Measurements from ENCODE around the gene TESK1.
"Not testable (repeated sequence)": the region's sequence is repeated elsewhere in the genome, so short reads cannot be mapped to it uniquely, and the experiment has no call there.

Gene TESK1

GRCh38 chr9:35569206-35569605 lies 35.9 kb upstream of the TESK1 start:
- H3K9me3 Mint-ChIP-seq: no peaks in the 10 kb centered on the region
- peak overlapping the region in 1 of 2 donors; percentile 98 for H3K27ac Mint-ChIP-seq
- peaks cover 51% of the 10 kb centered on the region for H3K4me1 Mint-ChIP-seq
- no peaks in the 10 kb centered on the region for H3K27me3 Mint-ChIP-seq
- H3K4me3 Mint-ChIP-seq: no peak overlapping the region
- DNase-seq (no peak), ATAC-seq (no peak)

- H3K27me3 Mint-ChIP-seq: no peaks in the 10 kb centered on the region
- ATAC-seq: peak; percentile 96
- H3K9me3 Mint-ChIP-seq: no peaks in the 10 kb centered on the region
- H3K4me1 Mint-ChIP-seq: peaks cover 50% of the 10 kb centered on the region
- peak; percentile 53 to 81 for DNase-seq
- H3K4me3 Mint-ChIP-seq: peak overlapping the region; percentile 48 to 52
- peak overlapping the region; percentile 98 for H3K27ac Mint-ChIP-seq
Measured at GRCh38 chr9:35570709-35571504, 34.2 kb upstream of the TESK1 start.

GRCh38 chr9:35574578-35575122 lies 30.4 kb upstream of the TESK1 start:
- ATAC-seq: no peak
- Mint-ChIP-seq H3K9me3 (peaks cover 17 to 27% of the 10 kb centered on the region in 2 donors), H3K4me3 (no peak overlapping the region), H3K27ac (no peak overlapping the region), H3K4me1 (peaks cover 35% of the 10 kb centered on the region), H3K27me3 (no peaks in the 10 kb centered on the region)
- no peak for DNase-seq

GRCh38 chr9:35575478-35575877 lies 29.6 kb upstream of the TESK1 start:
- DNase-seq (no peak), ATAC-seq (no peak)
- Mint-ChIP-seq H3K27ac (peak overlapping the region in 1 of 2 donors; percentile 35), H3K4me3 (no peak overlapping the region), H3K9me3 (peaks cover 23 to 35% of the 10 kb centered on the region in 2 donors), H3K27me3 (no peaks in the 10 kb centered on the region), H3K4me1 (peaks cover 31% of the 10 kb centered on the region)

- DNase-seq (no peak), ATAC-seq (no peak)
- Mint-ChIP-seq H3K4me3 (no peak overlapping the region), H3K27ac (no peak overlapping the region), H3K4me1 (peaks cover 13% of the 10 kb centered on the region), H3K27me3 (no peaks in the 10 kb centered on the region), H3K9me3 (peaks cover 36 to 51% of the 10 kb centered on the region in 2 donors)
Measured at GRCh38 chr9:35577486-35577885, 27.6 kb upstream of the TESK1 start.

GRCh38 chr9:35579130-35579529 lies 25.9 kb upstream of the TESK1 start:
- Mint-ChIP-seq H3K4me3 (no peak overlapping the region), H3K27me3 (no peaks in the 10 kb centered on the region), H3K4me1 (peaks cover 10% of the 10 kb centered on the region), H3K27ac (peak overlapping the region in 1 of 2 donors; percentile 88), H3K9me3 (peaks cover 38 to 54% of the 10 kb centered on the region in 2 donors)
- ATAC-seq (peak; percentile 98), DNase-seq (peak in 1 of 2 donors; percentile 61)

GRCh38 chr9:35579659-35580227 lies 25.3 kb upstream of the TESK1 start:
- not testable (repeated sequence) for ATAC-seq, H3K4me3 Mint-ChIP-seq, DNase-seq, H3K4me1 Mint-ChIP-seq, H3K27me3 Mint-ChIP-seq
- peaks cover 38 to 54% of the 10 kb centered on the region in 2 donors for H3K9me3 Mint-ChIP-seq
- H3K27ac Mint-ChIP-seq: peak overlapping the region in 1 of 2 donors; percentile 88

- ATAC-seq, H3K27me3 Mint-ChIP-seq, H3K4me3 Mint-ChIP-seq, DNase-seq, H3K27ac Mint-ChIP-seq, H3K4me1 Mint-ChIP-seq: not testable (repeated sequence)
- H3K9me3 Mint-ChIP-seq: peaks cover 31 to 58% of the 10 kb centered on the region in 2 donors
Measured at GRCh38 chr9:35583521-35583920, 21.5 kb upstream of the TESK1 start.

- not testable (repeated sequence) for H3K27me3 Mint-ChIP-seq, ATAC-seq, H3K27ac Mint-ChIP-seq, H3K4me3 Mint-ChIP-seq, DNase-seq, H3K4me1 Mint-ChIP-seq
- H3K9me3 Mint-ChIP-seq: peaks cover 24 to 47% of the 10 kb centered on the region in 2 donors
Measured at GRCh38 chr9:35584681-35585080, 20.4 kb upstream of the TESK1 start.

- ATAC-seq: not testable (repeated sequence)
- peaks cover 13 to 38% of the 10 kb centered on the region in 2 donors for H3K9me3 Mint-ChIP-seq
Measured at GRCh38 chr9:35588506-35588905, 16.6 kb upstream of the TESK1 start.

GRCh38 chr9:35593581-35593980 lies 11.5 kb upstream of the TESK1 start:
- Mint-ChIP-seq H3K4me1 (no peaks in the 10 kb centered on the region), H3K9me3 (peaks cover 14 to 28% of the 10 kb centered on the region in 2 donors), H3K4me3 (no peak overlapping the region), H3K27ac (no peak overlapping the region), H3K27me3 (no peaks in the 10 kb centered on the region)
- ATAC-seq (no peak), DNase-seq (no peak)

More at GRCh38 chr9:35588506-35588905, 16.6 kb upstream of the TESK1 start:
- H3K4me1 Mint-ChIP-seq, H3K4me3 Mint-ChIP-seq, H3K27me3 Mint-ChIP-seq, DNase-seq, H3K27ac Mint-ChIP-seq: not testable (repeated sequence)

- no peak for ATAC-seq
- no peak overlapping the region for H3K4me3 Mint-ChIP-seq
- no peaks in the 10 kb centered on the region for H3K27me3 Mint-ChIP-seq
- DNase-seq: no peak
- H3K27ac Mint-ChIP-seq: no peak overlapping the region
- H3K9me3 Mint-ChIP-seq: peaks cover 14 to 28% of the 10 kb centered on the region in 2 donors
- H3K4me1 Mint-ChIP-seq: no peaks in the 10 kb centered on the region
Measured at GRCh38 chr9:35594471-35594870, 10.6 kb upstream of the TESK1 start.

- H3K27ac Mint-ChIP-seq: peak overlapping the region in 1 of 2 donors; percentile 30
- not testable (repeated sequence) for ATAC-seq, H3K4me3 Mint-ChIP-seq
Measured at GRCh38 chr9:35596907-35597306, 8.2 kb upstream of the TESK1 start.

GRCh38 chr9:35598866-35599590 lies 6.0 kb upstream of the TESK1 start:
- H3K4me1 Mint-ChIP-seq: peaks cover 24% of the 10 kb centered on the region
- DNase-seq: no peak
- H3K9me3 Mint-ChIP-seq: peaks cover 0 to 7% of the 10 kb centered on the region in 2 donors
- H3K27me3 Mint-ChIP-seq: no peaks in the 10 kb centered on the region
- no peak overlapping the region for H3K27ac Mint-ChIP-seq
- no peak for ATAC-seq
- no peak overlapping the region for H3K4me3 Mint-ChIP-seq

More at GRCh38 chr9:35596907-35597306, 8.2 kb upstream of the TESK1 start:
- peaks cover 14 to 24% of the 10 kb centered on the region in 2 donors for H3K9me3 Mint-ChIP-seq
- H3K27me3 Mint-ChIP-seq, DNase-seq, H3K4me1 Mint-ChIP-seq: not testable (repeated sequence)

GRCh38 chr9:35599763-35600604 lies 5.1 kb upstream of the TESK1 start:
- ATAC-seq: no peak
- no peaks in the 10 kb centered on the region for H3K9me3 Mint-ChIP-seq

More at GRCh38 chr9:35599763-35600604, 5.1 kb upstream of the TESK1 start:
- peaks cover 29% of the 10 kb centered on the region for H3K4me1 Mint-ChIP-seq
- no peak for DNase-seq
- H3K27me3 Mint-ChIP-seq: no peaks in the 10 kb centered on the region
- no peak overlapping the region for H3K4me3 Mint-ChIP-seq
- H3K27ac Mint-ChIP-seq: no peak overlapping the region

Data from stimulated activated naive CD8-positive, alpha-beta T cell treated with anti-CD3 and anti-CD28 coated beads, Interleukin-15, amount 100 ng/mL, for 72 hours (primary cell).